ENCODE results near the gene SLC25A30.
"Not testable (repeated sequence)": the region's sequence is repeated elsewhere in the genome, so short reads cannot be mapped to it uniquely, and the experiment has no call there.

Gene SLC25A30

DNA sequence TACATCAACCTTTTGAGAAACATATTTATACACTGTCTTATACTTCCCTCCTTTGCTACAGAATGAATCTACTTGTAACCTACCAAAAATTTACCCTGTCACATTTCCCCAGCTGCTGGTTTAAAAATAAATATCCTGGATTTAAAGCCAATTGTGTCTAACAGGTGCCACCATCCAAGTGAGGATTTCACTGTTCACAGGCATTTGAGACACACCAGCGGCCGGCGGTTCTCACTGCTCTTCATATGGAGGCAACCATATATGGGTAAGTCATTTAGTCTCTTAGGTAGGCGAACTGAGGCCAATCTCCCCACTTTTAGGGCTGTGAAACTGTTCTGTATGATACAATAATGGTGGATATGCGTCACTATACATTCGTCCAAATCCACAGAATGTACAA is 26.2 kb downstream of the SLC25A30 start:
- no peak for DNase-seq

DNA sequence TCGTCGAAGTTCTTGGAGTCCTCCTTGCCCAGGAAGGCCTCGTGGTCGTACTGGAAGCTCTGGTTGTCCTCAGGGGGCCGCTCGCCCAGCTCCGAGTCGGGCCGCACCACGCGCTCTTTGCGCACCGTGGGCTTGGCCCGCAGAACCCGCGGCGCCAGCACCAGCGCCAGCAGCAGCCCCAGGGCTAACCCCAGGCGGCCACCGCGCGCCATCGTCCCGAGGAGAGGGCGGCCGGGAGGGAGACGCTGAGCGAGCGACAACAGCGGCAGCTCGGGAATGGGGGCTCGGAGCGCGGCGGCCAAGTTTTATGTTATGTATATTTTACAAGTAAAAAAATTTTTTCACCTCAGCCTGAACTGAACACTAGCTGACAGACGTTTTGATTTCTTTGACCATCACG is 27.0 kb downstream of the SLC25A30 start:
- not testable (repeated sequence) for DNase-seq

DNA sequence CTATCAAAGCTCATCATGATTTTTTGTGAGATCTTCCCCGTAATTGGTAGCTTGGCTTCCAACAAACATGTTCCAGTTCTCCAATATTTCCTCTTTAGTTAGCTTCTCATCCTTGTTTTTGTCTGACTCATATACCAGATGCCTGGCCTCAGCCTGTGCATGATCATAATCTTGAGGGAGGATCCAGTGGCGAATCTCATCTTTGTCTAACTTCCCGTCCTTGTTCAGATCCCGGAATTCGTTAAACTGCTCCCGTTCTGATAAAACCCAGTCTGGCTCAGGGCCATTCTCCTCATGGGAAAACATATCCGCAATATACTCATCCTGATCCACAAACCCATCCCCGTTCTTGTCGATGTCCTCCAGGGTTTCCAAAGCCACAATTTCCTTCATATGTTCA is 27.8 kb downstream of the SLC25A30 start:
- not testable (repeated sequence) for DNase-seq

DNA sequence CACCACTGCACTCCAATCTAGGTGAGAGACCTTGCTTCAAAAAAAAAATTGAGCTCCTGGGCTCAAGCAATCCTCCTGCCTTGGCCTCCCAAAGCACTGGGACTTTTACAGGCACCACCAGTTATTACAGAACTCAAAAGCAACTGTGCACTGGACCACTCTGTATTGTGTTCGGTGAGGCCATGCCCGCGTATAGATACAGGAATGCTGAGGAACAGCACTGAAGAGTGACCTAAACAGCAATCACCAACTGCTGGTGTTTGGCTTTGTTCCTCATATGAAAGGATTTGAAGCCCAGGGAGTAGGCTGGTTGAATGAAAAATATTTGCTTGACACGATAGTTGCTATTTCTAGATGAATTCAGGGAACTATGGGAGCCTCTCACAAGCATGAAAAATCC is 29.5 kb downstream of the SLC25A30 start:
- DNase-seq: no peak

DNA sequence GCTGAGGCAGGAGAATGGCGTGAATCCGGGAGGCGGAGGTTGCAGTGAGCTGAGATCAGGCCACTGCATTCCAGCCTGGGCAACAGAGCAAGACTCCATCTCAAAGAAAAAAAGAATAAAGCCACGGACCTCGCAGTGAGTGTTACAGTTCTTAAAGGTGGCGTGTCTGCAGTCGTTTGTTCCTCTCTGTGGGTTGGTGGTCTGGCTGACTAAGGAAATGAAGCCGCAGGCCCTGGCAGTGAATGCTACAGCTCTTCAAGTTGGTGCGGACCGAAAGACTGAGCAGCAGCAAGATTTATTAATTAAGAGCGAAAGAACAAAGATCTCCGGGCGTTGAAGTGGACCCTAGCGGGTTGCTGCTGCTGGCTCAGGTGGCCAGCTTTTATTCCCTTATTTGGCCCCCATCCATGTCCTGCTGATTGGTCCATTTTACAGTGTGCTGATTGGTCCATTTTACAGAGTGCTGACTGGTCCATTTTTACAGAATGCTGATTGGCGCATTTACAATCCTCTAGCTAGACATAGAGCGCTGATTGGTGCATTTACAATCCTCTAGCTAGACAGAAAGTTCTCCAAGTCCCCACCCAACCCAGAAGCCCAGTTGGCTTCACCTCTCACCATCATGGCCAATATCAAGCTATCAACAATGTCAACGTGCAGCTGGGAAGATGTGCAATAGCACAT is 31.1 kb downstream of the SLC25A30 start:
- not testable (repeated sequence) for DNase-seq

DNA sequence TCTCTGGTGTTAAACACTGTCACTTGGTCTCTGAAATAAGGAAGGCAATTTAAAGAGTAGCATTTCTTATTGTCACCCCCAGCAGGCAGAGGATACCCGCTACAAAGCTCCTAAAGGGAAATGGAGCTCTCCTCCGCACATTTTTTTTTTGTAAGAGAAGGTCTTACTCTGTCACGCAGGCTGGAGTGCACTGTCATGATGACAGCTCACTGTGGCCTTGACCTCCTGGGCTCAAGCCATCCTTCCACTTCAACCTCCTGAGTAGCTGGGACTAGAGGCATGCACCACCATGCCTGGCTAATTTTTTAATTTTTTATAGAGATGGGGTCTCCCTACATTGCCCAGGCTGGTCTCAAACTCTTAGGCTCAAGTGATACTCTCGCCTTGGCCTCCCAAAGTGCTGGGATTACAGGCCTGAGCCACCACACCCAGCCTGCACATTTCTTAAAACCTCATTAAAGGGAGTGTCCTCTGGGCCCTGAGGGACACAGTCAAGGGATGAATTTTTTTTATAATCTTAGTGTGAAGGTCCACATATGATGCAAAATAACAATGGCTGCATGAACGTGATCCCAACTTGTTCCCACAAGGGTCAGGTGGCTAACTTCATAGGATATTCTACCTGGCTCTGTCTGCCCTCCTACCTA is 32.1 kb downstream of the SLC25A30 start:
- DNase-seq: no peak

DNA sequence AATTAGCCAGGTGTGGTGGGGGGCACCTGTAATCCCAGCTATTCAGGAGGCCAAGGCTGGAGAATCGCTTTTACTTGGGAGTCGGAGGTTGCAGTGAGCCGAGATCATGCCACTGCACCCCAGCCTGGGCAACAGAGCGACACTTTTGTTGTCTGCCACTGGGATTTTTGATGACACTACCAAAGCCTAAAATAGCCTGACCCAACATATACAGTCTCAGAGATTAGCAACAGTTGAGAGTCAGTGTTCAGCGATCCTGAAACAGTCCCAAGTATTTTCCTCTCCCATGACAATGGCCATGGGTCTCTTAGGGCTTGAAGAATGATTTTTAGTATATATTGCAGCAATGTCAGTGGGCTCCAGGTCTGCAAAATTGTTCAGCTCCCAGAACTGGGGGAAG is 32.9 kb downstream of the SLC25A30 start:
- DNase-seq: no peak

DNA sequence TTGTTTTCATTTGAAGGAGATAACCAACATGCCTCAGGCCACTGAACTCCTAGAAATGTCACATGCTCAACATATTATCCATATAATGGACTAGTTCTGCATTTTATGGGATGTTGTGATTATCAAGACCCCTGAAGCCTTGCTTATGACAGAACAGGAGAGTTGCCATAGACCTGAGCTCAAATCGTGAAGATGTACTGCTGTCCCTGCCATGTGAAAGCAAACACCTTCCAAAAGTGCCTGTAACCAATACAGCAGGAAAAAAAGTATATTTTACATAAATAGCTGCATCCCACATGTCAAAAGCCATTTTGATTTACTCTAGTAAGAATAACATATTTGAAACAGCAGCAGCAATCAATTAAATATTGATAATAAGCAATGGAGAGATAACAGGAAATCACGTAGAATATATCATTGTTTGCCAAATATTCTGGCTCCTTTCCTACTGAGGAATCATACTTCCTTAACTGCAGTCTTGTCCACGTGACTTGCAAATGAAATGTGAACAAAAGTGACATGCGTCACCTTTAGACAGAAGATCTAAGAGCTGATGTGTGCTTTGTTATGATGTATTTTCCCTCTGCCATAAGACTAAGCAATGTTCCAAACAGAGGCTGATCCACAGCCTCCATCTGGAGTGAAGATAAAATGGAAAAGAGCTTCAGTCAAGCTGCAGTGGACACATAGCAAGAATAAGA is 33.5 kb downstream of the SLC25A30 start:
- DNase-seq: no peak

DNA sequence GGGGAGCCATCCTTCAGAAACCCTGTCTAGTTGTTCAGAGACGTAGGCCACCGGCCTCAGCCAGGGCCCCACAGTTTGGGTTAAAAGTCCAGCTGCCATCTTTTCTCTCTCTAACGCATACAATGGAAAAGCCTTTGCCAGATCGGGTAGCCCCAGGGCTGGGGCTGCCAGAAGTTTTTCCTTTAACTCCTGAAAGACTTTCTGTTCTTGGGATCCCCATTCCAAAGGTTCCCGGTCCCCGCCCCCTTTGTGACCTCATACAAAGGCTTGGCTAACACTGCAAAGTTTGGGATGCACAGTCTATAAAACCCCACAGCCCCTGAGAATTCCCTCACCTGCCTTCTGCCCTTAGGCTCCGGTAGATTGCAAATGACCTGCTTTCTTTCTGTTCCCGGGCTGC is 35.4 kb downstream of the SLC25A30 start:
- DNase-seq: not testable (repeated sequence)

DNA sequence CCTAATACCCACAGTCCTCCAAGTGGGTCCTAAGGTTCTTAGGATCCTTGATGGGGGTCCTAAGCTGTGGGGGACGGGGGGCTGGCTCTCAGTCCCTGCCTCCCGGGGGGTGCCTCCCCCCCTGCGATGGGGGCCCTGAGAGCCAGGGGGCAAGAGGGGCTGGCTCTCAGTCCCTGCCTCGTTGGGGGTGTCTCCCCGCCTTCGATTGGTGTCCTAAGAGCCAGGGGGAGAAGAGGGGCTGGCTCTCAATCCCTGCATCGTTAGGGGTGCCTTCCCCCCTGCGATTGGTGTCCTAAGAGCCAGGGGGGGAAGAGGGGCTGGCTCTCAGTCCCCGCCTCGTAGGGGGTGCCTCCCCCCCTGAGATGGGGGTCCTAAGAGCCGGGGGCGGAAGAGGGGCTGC is 37.0 kb downstream of the SLC25A30 start:
- DNase-seq: no peak

DNA sequence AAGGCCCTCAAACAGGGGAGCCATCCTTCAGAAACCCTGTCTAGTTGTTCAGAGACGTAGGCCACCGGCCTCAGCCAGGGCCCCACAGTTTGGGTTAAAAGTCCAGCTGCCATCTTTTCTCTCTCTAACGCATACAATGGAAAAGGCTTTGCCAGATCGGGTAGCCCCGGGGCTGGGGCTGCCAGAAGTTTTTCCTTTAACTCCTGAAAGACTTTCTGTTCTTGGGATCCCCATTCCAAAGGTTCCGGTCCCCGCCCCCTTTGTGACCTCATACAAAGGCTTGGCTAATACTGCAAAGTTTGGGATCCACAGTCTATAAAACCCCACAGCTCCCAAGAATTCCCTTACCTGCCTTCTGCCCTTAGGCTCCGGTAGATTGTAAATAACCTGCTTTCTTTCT is 37.5 kb downstream of the SLC25A30 start:
- DNase-seq: not testable (repeated sequence)

DNA sequence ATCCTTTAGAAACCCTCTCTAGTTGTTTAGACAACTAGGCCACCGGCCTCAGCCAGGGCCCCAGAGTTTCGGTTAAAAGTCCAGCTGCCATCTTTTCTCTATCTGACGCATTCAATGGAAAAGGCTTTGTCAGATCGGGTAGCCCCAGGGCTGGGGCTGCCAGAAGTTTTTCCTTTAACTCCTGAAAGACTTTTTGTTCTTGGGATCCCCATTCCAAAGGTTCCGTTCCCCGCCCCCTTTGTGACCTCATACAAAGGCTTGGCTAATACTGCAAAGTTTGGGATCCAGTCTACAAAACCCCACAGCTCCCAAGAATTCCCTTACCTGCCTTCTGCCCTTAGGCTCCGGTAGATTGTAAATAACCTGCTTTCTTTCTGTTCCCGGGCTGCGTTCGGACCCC is 38.7 kb downstream of the SLC25A30 start:
- not testable (repeated sequence) for DNase-seq

DNA sequence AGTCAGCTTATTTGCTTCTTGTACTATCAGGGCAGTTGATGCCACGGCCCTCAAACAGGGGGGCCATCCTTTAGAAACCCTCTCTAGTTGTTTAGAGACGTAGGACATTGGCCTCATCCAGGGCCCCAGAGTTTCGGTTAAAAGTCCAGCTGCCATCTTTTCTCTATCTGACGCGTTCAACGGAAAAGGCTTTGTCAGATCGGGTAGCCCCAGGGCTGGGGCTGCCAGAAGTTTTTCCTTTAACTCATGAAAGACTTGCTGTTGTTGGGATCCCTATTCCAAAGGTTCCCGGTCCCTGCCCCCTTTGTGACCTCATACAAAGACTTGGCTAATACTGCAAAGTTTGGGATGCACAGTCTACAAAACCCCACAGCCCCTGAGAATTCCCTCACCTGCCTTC is 39.4 kb downstream of the SLC25A30 start:
- DNase-seq: not testable (repeated sequence)

DNA sequence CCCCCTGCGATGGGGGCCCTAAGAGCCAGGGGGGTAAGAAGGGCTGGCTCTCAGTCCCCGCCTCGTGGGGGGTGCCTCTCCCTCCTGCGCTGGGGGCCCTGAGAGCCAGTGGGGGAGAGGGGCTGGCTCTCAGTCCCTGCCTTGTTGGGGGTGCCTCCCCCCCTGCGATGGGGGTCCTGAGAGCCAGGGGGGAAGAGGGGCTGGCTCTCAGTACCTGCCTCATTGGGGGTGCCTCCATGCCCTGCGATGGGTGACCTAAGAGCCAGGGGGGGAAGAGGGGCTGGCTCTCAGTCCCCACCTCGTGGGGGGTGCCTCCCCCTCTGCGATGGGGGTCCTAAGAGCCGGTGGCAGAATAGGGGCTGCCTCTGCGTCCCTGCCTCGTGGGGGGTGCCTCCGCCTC is 40.9 kb downstream of the SLC25A30 start:
- DNase-seq: not testable (repeated sequence)

DNA sequence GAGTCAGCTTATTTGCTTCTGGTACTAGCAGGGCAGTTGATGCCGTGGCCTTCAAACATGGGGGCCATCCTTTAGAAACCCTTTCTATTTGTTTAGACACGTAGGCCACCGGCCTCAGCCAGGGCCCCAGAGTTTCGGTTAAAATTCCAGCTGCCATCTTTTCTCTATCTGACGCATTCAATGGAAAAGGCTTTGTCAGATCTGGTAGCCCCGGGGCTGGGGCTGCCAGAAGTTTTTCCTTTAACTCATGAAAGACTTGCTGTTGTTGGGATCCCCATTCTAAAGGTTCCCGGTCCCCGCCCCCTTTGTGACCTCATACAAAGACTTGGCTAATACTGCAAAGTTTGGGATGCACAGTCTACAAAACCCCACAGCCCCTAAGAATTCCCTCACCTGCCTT is 41.5 kb downstream of the SLC25A30 start:
- not testable (repeated sequence) for DNase-seq

DNA sequence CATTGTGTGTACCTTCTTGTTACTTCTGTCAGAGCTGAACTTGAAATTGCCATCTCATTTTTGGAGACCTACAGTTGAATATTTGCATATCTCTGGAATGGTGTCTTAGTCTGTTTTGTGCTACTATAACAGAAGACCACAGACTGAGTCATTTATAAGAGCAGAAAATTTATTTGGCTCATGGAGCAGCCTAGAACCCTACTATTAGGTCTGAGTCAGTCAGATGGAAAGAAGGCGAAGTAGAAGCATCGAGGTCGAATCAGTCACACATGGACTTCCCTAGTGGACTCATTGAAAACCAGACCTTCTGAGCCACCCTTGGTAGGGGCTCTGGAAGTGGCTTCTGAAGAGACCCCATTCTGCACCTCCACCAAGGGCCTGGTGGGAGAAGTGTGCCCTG is 43.3 kb downstream of the SLC25A30 start:
- no peak for DNase-seq

DNA sequence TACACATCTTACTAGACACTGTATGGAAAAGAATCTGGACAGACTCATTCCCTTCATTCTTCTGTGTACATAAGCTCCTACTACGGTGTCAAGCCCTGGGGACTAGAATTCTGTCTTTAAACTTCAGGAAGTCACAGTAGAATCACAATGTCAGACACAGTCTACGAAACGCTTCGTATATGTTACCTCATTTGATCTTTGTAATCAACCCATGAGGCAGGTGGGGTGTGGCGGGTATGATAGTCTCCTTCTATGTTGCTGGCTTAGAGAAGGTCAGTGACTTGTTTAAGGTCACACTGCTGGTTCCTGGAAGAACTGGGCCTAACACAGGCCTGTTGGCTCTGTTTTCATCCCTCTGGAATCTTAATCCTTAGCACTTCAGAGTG is 45.0 kb downstream of the SLC25A30 start:
- no peak for DNase-seq

DNA sequence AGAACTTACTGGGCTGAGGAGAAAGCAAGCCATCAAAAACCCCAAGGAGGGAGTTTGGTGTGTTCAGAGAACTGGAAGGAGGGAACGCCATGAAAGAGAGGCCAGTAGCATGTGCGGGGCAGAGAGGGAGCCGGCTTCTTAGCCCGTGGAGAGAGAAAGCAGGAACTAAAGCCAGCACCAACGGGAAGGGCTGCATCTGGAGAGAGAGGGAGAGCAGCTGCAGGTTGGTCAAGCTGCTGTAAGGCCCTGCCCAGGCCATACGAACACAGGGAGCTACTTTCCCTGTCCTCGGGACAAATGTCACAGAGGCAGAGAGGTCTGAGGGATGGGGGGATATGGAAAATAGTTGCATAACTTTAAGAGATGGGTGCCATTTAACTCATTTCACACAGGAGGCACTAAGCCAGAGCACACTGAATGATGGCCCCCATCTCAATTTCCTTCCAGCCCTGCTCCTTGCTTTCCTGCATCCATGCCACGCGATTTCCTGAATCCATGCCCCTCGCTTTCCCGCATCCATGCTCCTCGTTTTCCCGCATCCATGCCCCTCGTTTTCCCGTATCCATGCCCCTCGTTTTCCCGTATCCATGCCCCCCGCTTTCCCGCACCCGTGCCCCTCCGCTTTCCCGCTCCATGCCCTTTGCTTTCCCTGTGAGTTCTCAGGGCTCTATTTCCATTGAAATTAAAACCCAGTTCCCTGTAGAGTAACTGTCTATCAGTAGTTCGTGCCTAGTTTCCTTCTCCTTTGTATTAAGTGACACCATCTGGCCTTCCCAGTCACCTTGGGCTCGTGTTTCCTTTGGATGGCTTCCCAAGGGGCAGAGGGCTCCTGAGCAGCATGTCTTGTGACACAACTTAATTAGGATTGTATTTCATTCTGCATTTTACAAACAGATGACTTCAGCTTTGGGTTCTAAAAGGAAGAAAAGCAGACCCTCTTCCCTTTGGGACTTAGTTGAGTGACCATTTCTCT is 45.7 kb downstream of the SLC25A30 start:
- DNase-seq: no peak

DNA sequence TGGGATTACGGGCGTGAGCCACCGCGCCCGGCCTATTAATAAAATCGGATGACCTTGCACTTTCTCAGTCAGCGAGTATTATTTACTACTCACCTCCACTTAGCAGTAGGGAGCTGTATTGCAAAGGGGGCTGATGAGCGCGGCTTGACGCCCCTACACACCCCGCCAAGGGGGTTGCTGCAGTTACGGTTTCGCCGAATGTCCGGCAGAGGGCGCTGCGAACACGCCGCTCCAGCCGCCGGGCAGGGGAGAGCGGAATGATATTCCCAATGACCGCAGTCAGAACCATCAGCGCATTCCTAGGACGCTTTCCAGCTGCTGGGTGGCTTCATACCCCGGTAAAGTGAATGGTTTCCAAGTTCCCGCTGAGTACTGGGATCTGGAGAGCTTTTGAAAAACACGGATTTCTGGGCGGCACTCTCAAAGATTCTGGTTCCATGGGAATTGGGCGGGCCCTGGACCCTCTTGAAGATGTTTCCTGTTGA is 47.2 kb downstream of the SLC25A30 start:
- peak in 43 of 51 donors; percentile 2 to 74 (median 36) for DNase-seq

DNA sequence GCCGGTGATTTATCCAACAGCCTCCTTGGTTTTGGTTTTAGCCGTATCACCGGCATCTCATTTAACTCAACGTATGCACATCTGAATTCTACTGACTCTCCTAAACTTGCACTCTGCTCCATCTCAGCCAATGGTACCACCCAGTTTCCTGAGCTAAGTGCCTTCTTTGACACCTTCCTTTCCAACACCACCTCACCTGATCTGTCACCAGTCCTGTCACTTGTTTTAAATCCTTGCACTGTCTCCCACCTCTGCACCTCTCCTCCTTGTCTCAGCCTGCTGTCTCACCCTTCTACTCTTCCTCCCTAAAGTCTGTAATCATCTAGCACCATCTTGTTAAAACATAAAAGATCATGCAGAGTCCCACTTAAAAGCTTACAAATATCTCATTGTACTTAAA is 49.1 kb downstream of the SLC25A30 start:
- DNase-seq: no peak

DNA sequence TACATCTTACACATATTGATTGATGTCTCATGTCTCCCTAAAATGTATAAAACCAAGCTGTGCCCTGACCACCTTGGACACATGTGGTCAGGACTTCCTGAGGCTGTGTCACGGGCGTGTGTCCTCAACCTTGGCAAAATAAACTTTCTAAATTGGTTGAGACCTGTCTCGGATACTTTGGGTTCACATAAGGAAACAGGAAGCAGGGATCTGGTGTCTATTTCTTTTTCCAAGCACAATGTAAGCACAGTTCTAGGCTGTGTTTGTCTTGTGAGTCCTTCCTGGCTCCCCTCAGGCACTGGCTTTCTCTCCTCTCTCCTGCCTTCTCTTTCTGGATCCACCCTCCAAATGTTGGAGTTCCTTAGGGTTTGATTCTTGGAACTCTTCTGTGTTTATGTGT is 49.6 kb downstream of the SLC25A30 start:
- DNase-seq: no peak
